Choroid plexus epithelial cell (primary cell): ENCODE data around the gene ZCCHC8.
"Not testable (repeated sequence)": the region's sequence is repeated elsewhere in the genome, so short reads cannot be mapped to it uniquely, and the experiment has no call there.

Source experiments
- DNase-seq: peaks from one replicate; pipeline ENCODE4 v3.0.0-alpha.2; 2010; ENCODE audit warnings: low read depth
- H3K4me3 ChIP-seq: 2 replicates; pipeline ENCODE4 v1.5.1; 2011; ENCODE audit warnings: low read depth, mild to moderate bottlenecking, control low read depth, low read length, moderate library complexity
- TF ChIP-seq, protein P1 (sequence below): conservative IDR thresholded peaks from 2 replicates; pipeline ENCODE4 v1.5.1; 2011; ENCODE audit warnings: low read depth, mild to moderate bottlenecking, control low read depth, inconsistent platforms, low read length, moderate library complexity

The ZCCHC8 gene

DNA sequence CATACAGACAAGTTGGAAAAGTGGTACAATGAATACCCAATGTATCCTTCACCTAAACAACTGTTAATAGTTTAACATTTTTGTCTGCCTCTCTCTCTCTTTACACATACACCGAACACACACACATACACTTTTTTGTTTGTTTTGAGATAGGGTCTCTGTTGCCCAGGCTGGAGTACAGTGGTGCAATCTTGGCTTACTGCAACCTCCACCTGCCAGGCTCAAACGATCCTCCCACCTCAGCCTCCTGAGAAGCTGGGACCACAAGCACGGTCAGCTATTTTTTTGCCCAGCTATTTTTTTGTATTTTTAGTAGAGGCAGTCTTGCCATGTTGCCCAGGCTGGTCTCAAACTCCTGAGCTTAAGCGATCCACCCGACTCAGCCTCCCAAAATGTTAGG is 16.8 kb downstream of the ZCCHC8 start:
- H3K4me3 ChIP-seq = no peak overlapping the region
- no peak for DNase-seq
- TF ChIP-seq, protein P1, sequence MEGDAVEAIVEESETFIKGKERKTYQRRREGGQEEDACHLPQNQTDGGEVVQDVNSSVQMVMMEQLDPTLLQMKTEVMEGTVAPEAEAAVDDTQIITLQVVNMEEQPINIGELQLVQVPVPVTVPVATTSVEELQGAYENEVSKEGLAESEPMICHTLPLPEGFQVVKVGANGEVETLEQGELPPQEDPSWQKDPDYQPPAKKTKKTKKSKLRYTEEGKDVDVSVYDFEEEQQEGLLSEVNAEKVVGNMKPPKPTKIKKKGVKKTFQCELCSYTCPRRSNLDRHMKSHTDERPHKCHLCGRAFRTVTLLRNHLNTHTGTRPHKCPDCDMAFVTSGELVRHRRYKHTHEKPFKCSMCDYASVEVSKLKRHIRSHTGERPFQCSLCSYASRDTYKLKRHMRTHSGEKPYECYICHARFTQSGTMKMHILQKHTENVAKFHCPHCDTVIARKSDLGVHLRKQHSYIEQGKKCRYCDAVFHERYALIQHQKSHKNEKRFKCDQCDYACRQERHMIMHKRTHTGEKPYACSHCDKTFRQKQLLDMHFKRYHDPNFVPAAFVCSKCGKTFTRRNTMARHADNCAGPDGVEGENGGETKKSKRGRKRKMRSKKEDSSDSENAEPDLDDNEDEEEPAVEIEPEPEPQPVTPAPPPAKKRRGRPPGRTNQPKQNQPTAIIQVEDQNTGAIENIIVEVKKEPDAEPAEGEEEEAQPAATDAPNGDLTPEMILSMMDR = no peak

DNA sequence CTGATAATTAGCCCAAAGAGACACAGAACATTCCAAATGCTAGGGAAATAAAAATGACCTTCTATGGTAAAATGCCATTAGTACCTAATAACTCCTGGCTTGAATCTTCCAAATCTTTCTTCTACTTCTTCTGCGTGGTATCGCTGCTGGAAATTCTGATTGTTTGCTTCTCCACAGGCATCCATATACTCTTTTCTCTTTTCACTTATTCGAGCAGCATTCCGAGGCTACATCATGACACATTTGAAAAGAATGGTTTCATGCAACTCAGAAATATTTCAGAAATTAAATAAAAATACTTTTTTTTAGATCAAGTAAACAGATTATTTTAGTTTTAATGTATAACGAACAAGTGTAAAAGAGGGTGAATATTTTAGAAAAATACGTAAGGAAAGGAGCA is 18.9 kb downstream of the ZCCHC8 start:
- TF ChIP-seq, protein P1 = no peak
- no peak overlapping the region for H3K4me3 ChIP-seq
- DNase-seq = peak; percentile 22

DNA sequence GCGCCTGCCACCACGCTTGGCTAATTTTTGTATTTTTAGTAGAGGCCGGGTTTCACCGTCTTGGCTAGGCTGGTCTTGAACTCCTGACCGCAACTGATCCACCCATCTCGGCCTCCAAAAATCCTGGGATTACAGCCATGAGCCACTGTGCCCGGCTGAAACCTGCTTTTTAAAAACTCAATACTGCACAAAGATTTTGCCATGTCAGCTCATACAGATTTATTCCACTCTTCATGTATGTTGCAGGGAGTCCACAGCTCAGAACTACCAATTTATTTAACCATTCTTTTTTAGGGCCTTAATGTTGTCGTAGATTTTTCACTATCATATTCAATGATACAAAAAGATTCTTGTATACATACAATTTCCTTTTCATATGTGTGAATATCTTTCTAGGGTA is 20.0 kb downstream of the ZCCHC8 start:
- H3K4me3 ChIP-seq = no peak overlapping the region
- no peak for DNase-seq
- TF ChIP-seq, protein P1 = no peak

DNA sequence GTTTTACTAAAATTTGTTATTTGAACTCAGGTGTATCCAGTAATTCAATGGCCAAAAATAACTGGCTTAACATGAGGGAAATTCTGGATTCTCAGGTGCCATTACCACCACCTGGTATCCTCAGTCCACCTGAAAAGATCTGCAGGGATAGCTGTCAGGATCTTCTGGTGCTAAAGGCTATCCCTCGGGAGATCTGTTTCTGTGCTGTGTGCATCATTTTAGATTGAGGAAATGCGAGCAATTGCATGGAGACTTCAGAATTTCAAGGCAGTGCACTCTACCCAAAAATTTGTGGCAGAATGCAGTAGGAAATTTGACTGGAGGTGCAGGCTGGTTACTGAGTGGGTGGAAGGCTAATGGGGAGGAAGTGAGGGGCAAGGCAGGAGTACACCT is 26.4 kb downstream of the ZCCHC8 start:
- H3K4me3 ChIP-seq = no peak overlapping the region
- TF ChIP-seq, protein P1 = no peak
- DNase-seq = no peak

DNA sequence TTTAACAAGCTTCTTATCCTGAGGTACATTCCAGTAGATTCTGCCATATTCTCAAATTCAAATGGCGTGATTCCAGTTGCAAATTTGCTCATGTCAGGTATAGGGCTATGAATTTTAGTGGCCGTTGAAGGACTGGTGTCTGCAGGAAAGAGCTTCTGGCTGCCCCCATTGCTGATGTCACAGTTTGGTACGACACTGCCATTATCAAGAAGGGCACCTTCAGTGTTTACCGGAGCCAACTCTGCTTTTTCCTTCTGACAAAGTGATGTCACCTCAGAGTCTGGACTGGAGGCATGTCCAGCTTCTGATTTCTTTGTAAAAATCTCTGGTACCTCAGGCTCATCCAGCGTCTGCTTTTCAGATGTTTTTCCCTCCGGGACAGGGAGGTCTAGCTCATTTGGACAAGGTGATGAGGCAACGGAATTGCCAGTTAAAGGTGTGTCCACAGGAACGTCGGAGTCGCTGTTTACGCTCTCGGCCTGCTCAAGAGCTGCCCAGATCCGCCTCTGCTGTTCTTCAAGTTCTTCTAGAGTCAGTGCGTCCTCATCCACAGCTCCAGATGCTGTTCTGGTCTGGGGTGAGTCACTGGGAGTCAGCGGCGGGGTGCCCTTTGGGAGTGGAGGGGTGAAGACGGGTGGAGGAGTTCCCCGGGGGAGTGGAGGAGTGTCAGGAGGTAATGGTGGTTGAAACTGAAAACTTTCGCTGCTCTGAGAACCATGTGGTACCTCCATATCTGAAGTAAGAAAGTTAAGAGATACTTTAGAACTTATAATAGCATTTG is 27.0 kb downstream of the ZCCHC8 start:
- DNase-seq = peak; percentile 77
- no peak overlapping the region for H3K4me3 ChIP-seq
- TF ChIP-seq, protein P1 = no peak

DNA sequence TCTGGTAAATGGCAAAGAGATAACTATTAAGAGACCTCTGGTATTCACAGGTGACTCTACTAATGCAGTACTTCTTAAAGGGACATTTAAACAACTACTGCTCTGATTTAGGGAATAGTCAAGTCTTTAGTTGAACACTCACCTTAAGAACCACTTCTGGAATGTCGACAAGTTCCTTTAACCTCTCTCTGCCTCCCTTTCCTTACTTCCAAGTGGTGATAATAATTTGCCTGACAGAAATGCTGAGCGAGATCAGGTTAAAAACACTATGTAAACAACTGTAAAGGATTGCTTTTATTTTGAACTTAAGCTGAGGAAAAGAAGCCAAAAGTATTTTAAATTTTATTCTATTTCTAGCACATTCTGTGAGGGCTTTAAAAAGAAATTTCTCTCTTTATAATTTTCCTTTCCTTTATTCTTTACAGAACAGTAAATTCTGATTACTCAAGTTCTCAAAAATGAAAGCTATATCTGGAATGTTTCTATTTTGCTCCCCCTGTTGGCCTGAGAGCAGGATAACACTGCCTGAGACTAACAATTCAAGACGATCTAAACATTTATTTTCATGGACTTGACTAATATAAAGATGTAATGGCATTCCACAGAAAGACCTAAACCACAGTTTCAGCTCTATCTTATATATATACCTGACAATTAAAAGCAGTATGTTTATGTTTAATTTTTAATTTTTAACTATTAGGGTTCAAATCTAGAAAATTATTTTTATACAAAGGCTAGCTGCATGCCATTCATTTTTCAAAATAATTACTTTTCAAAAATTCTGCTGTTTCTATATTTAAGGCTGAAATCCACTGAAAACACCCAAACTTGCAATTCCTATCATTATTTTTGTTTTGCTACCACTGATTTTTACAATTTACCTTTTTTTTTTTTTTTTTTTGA is 29.2 kb downstream of the ZCCHC8 start:
- no peak overlapping the region for H3K4me3 ChIP-seq
- DNase-seq = peak; percentile 88
- TF ChIP-seq, protein P1 = peak; percentile 80

DNA sequence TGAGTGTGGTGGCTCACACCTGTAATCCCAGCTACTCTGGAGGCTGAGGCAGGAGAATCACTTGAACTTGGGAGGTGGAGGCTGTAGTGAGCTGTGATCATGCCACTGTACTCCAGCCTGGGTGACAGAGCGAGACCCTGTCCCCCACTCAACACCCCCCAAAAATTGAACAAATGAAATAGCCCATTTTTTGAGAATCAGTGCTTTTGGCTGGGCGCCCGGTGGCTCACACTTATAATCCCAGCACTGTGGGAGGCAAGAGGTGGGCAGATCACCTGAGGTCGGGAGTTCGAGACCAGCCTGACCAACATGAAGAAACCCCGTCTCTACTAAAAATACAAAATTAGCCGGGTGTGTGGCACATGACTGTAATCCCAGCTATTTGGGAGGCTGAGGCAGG is 30.2 kb downstream of the ZCCHC8 start:
- not testable (repeated sequence) for H3K4me3 ChIP-seq

DNA sequence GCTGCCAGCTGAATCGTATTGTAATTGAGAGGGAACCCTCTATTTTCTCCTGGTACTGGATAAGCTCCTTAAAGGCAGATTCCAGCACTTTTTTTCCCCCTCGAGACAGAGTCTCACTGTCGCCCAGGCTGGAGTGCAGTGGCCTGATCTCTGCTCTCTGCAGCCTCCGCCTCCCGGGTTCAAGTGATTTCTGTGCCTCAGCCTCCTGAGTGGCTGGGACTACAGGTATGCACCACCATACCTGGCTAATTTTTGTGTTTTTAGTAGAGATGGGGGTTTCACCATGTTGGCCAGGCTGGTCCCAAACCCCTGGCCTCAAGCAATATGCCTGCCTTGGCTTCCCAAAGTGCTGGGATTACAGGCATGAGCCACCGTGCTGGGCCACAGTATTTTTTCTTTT is 30.9 kb downstream of the ZCCHC8 start:
- not testable (repeated sequence) for DNase-seq, H3K4me3 ChIP-seq

More for the DNA sequence above, 30.2 kb downstream of the ZCCHC8 start:
- not testable (repeated sequence) for DNase-seq
